SH-SY5Y (cell line): ENCODE data around the gene EFHC1.

Experiments used
- GATA2 ChIP-seq: IDR thresholded peaks from 2 replicates; pipeline ENCODE4 v1.6.1; 2011; ENCODE audit warnings: mild to moderate bottlenecking, low read depth, low read length
- GATA3 ChIP-seq: IDR thresholded peaks from 2 replicates; pipeline ENCODE4 v1.6.1; 2011; ENCODE audit warnings: low read depth, mild to moderate bottlenecking, low read length, moderate library complexity

DNA sequence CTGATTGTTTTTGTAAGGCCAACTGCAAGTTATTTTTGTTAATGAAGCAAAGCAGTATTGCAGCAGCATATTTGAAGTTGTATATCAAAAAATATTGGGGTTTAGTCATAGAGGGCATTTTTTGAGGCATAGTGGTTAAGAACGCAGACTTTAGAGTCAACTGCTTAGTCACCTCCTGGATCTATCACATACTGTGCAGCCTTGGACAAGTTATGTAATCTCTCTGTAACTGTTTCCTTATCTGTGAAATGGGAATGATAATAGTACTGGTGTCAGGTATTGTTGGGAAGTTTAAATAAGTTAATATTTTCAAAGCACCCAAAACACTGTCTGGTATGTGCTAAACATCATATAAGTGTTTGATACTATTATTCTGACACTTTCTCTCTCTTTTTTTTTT, 27.2 kb upstream of the EFHC1 start:
- TF ChIP-seq GATA2 (no peak), GATA3 (no peak)
